Common myeloid progenitor, CD34-positive (primary cell): Measurements from ENCODE around the gene SLC25A19. TPM values are rescaled to one million over a fixed set of nuclear protein-coding genes. Genes with fewer than 3 reads are reported as not detected.
A peak's percentile ranks its signal among the peaks of the same experiment; 100 is the strongest.

ENCODE experiments used
- CTCF ChIA-PET: fragments of 350-600 bp; sonication (Branson Sonifier 250); formaldehyde crosslinking; loops from one replicate; lab custom pipeline; 2021; ENCODE audit warnings: antibody characterized with exemption; lab: Charles Lee
- POLR2A ChIA-PET: fragments of 350-600 bp; sonication (Branson Sonifier 250); formaldehyde crosslinking; loops from one replicate; lab custom pipeline; 2021; ENCODE audit warnings: antibody characterized with exemption; lab: Charles Lee
- DNase-seq, 3 donors: peaks; one replicate each; pipeline versions ENCODE4 v3.0.0 to v3.0.0-alpha.2; 2013
- H3K27ac ChIP-seq, 2 experiments: 1 replicate in 1 of 2; 2 replicates in 1 of 2; pipeline ENCODE4 v1.7.0; 2013; ENCODE audit warnings: inconsistent platforms in 2 of 2, low read length in 2 of 2, mild to moderate bottlenecking in 2 of 2, low read depth in 1 of 2, moderate library complexity in 1 of 2; ENCODE audit not compliant: severe bottlenecking in 2 of 2, insufficient read depth in 1 of 2, poor library complexity in 1 of 2
- H3K27me3 ChIP-seq, 5 experiments: replicated peaks in 2 of 5; 1 replicate in 3 of 5; 2 replicates in 2 of 5; pipeline versions ENCODE4 v1.6.1 to v1.7.0; 2013; ENCODE audit warnings: low read length in 4 of 5, mild to moderate bottlenecking in 2 of 5, moderate library complexity in 2 of 5, inconsistent platforms in 1 of 5; ENCODE audit not compliant: insufficient read depth in 5 of 5, control insufficient read depth in 4 of 5
- H3K36me3 ChIP-seq, 4 experiments: 1 replicate in 2 of 4; 2 replicates in 2 of 4; pipeline versions ENCODE4 v1.6.1 to v1.7.0; 2013; ENCODE audit warnings: low read length in 3 of 4, control low read depth in 1 of 4, mild to moderate bottlenecking in 1 of 4; ENCODE audit not compliant: control insufficient read depth in 4 of 4, insufficient read depth in 4 of 4
- H3K4me1 ChIP-seq, 4 experiments: 1 replicate in 3 of 4; 2 replicates in 1 of 4; pipeline versions ENCODE4 v1.6.1 to v1.7.1; 2013; ENCODE audit warnings: low read length in 3 of 4, mild to moderate bottlenecking in 3 of 4, control low read depth in 1 of 4, inconsistent platforms in 1 of 4, moderate library complexity in 1 of 4; ENCODE audit not compliant: control insufficient read depth in 4 of 4, insufficient read depth in 4 of 4; ENCODE audit errors: control extremely low read depth in 1 of 4
- H3K4me3 ChIP-seq, 7 experiments: 1 replicate in 4 of 7; 2 replicates in 3 of 7; pipeline versions ENCODE4 v1.5.1 to v1.7.0; 2013; ENCODE audit warnings: mild to moderate bottlenecking in 7 of 7, low read length in 6 of 7, moderate library complexity in 6 of 7, inconsistent platforms in 2 of 7, low read depth in 2 of 7, control low read depth in 1 of 7; ENCODE audit not compliant: insufficient read depth in 4 of 7, control insufficient read depth in 1 of 7; ENCODE audit errors: extremely low read depth in 1 of 7
- H3K9me3 ChIP-seq, 5 experiments: 1 replicate in 4 of 5; 2 replicates in 1 of 5; pipeline versions ENCODE4 v1.6.1 to v1.7.1; 2013; ENCODE audit warnings: low read length in 4 of 5, mild to moderate bottlenecking in 2 of 5, inconsistent platforms in 1 of 5, low read depth in 1 of 5, moderate library complexity in 1 of 5; ENCODE audit not compliant: control insufficient read depth in 4 of 5, insufficient read depth in 2 of 5; ENCODE audit errors: control extremely low read depth in 1 of 5
- WGBS: methylation state at CpG from one replicate; pipeline ENCODE4 v1.1.5; 2013; ENCODE audit not compliant: insufficient coverage; 5-methylcytosine and 5-hydroxymethylcytosine counted together
- polyA plus RNA-seq: library from polyadenylated mRNA; unstranded; fragments of 120-200 nt; gene quantifications from one replicate; pipeline ENCODE4 v1.2.1, GENCODE V29; 2013

SLC25A19 gene
- polyA plus RNA-seq, result 15.2 TPM

DNA sequence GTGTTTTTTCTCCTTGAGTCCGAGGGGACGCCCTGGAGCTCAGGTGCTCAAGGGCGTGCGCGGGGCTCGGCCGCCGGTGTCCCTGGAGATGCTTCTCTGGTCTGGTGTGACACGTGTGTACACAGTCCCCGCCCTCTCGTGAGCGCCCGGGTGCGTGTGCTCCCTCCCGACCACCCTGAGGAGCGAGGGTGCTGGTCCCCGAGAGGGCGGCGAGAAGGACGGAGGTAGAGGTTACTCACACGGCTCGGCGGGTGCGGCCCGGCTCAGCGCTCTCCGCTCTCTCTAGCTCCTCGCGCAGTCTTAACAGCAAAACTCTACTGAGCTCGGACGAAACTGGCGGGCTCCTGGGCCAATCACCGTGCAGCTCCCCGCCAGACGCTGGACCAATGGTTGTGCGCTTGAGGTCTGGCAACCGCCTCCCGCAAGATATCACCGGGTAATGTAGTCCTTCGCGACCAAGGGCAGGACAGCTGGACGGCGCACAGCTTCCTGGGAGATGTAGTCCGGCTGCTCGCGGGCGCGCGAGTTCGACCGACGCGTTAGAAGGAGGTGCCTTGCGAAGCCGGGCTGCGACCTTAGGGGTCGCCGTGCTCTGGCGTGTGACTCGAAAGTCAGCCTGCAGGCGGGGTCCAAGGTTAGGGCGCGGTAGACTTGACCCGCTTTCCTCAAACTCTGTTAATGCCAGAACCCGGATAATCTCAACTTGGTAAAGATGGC, at the start of gene SLC25A19:
TSS of gene SLC25A19 (minus strand) at position 319 of the 717 bp plus-strand sequence. CDS start 2,669 bp downstream, outside the sequence.
- Histone ChIP-seq H3K4me3 (peak within 1 kb of the TSS; percentile 80 to 98 (median 94)), H3K9me3 (no peaks in the 10 kb centered on the region), H3K4me1 (peaks cover 8 to 34% (median 17%) of the 10 kb centered on the region in 4 experiments), H3K36me3 (peaks cover 5 to 27% (median 15%) of the 10 kb centered on the region in 4 experiments), H3K27me3 (no peaks in the 10 kb centered on the region), H3K27ac (peak within 1 kb of the TSS; percentile 94 to 98)
- 0% methylated on average over 64 of the region's 65 CpGs for WGBS
- POLR2A ChIA-PET, result interaction anchor here (0.9 to 1.9 kb wide), 6 partner anchors 11 to 98 kb away, joined by 3 to 13 read pairs (median 4); partner anchors contain the start of genes GGA3, MIF4GD and MRPS7
- CTCF ChIA-PET, result interaction anchor here (0.7 to 4.2 kb wide), 21 partner anchors 18 to 460 kb away, joined by 3 to 34 read pairs (median 4); partner anchors contain the start of genes GRB2 and MIF4GD
- peak; percentile 99 to 100 (median 99) for DNase-seq

DNA sequence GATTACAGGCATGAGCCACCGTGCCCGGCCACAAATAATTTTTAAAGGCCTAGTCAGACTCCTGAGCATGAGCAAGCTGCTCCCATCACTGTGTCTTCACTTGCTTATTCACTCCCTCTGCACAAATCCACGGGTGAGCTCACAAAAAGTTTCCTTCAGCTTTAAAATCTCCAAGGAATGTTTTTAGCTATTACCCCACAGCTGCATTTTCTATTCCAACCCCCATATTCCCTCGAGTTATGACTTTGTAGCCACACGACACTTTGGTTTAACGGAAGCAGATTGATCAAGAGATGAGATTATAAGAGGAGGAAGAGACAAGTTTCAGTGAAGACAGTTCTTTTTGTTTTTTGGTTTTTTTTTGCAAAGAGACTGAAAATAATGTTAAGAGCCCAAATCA, 49.1 kb upstream of the SLC25A19 start:
- H3K4me3 ChIP-seq, result peak overlapping the region in 6 of 7 experiments; percentile 22 to 50 (median 42)
- H3K36me3 ChIP-seq, result peaks cover 0 to 6% (median 0%) of the 10 kb centered on the region in 4 experiments
- H3K9me3 ChIP-seq, result no peaks in the 10 kb centered on the region
- H3K27me3 ChIP-seq, result no peaks in the 10 kb centered on the region
- peak overlapping the region; percentile 18 to 82 for H3K27ac ChIP-seq
- ChIA-PET POLR2A (interaction anchor here (0.8 to 1.0 kb wide), 2 partner anchors 12 to 42 kb away, joined by 4 to 8 read pairs; no protein-coding TSS in a partner anchor), CTCF (interaction anchor here (0.6 to 4.1 kb wide), 4 partner anchors 11 to 16 kb away, joined by 3 to 32 read pairs (median 8); no protein-coding TSS in a partner anchor)
- DNase-seq, result peak in 2 of 3 donors; percentile 64 to 74
- 17% methylated on average over 6 of the region's 6 CpGs for WGBS
- peaks cover 38 to 90% (median 80%) of the 10 kb centered on the region in 4 experiments for H3K4me1 ChIP-seq

DNA sequence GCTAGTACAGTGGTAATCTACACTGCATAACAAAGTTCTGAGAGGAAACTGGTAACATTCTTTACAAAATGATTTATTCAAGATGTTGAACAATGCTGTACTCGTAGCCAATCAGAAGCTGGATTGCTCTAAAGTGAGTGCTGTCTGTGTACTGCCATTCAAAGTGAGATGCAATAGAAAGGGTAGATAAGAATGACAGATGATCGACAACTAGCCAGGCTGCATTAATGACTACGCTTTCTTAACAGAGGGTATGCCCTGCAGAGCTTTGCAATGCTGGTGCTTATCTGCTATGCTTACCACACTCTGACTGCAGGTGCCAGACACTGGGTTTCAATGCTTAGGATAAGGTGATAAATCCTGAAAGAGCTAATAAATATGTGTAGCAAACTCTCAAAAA, 46.1 kb upstream of the SLC25A19 start:
- DNase-seq, result peak in 2 of 3 donors; percentile 19 to 45
- Histone ChIP-seq H3K27ac (no peak overlapping the region), H3K4me1 (peaks cover 24 to 74% (median 58%) of the 10 kb centered on the region in 4 experiments), H3K9me3 (no peaks in the 10 kb centered on the region), H3K36me3 (peaks cover 4 to 26% (median 9%) of the 10 kb centered on the region in 4 experiments), H3K27me3 (no peaks in the 10 kb centered on the region), H3K4me3 (peak overlapping the region in 1 of 7 experiments; percentile 9)
- ChIA-PET CTCF (interaction anchor here (1.0 to 4.1 kb wide), 6 partner anchors 9 to 64 kb away, joined by 3 to 32 read pairs (median 6); partner anchors contain the start of gene MIF4GD), POLR2A (interaction anchor here (2.2 kb wide), 1 partner anchor 9 kb away, joined by 6 read pairs; no protein-coding TSS in a partner anchor)
- WGBS, result 78% methylated on average over 3 of the region's 3 CpGs

DNA sequence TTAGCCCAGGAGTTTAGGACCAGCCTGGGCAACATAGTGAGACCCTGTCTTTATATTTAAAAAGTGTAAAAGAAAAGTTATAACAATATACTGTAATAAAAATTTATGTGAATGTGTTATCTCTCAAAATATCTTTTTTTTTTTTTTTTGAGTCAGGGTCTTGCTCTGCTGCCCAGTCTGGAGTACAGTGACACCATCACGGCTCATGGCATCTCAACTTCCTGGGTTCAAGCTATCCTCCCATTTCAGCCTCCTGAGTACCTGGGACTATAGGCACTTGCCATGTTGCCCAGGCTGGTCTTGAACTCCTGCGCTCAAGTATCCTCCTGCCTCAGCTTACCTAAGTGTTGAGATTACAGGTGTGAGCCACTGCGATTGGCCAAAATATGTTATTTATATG, 45.5 kb upstream of the SLC25A19 start:
- ChIA-PET CTCF (interaction anchor here (1.8 to 4.1 kb wide), 3 partner anchors 9 to 64 kb away, joined by 4 to 32 read pairs (median 7); partner anchors contain the start of gene MIF4GD), POLR2A (no interaction called here)
- Histone ChIP-seq H3K4me3 (no peak overlapping the region), H3K36me3 (peaks cover 4 to 27% (median 9%) of the 10 kb centered on the region in 4 experiments), H3K27ac (no peak overlapping the region), H3K27me3 (no peaks in the 10 kb centered on the region), H3K4me1 (peaks cover 19 to 72% (median 55%) of the 10 kb centered on the region in 4 experiments), H3K9me3 (no peaks in the 10 kb centered on the region)
- DNase-seq, result no peak
- WGBS, result 100% methylated on average over 1 of the region's 3 CpGs

DNA sequence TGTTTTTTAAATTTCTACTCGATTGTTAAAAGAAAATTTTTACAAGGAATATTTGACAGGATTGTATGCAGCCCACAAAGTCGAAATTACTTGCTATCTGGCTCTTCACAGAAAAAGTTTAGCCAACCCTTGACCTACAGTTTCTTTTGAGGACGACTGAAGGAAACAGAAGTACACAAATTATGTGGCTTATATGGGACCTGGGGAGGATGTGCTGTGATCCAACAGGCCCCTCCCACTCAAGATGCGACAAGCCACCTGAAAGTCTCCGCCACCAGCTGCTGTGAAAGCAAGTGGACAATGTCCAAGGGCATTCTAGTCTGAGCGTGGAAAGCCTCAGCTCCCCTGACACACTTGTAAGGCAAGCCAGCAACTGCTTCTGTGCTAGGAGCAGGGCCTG, 42.4 kb upstream of the SLC25A19 start:
- H3K27ac ChIP-seq, result peak overlapping the region in 1 of 2 experiments; percentile 11
- H3K9me3 ChIP-seq, result no peaks in the 10 kb centered on the region
- 96% methylated on average over 4 of the region's 6 CpGs for WGBS
- H3K4me1 ChIP-seq, result peaks cover 13 to 70% (median 50%) of the 10 kb centered on the region in 4 experiments
- peaks cover 4 to 34% (median 9%) of the 10 kb centered on the region in 4 experiments for H3K36me3 ChIP-seq
- no peak for DNase-seq
- ChIA-PET CTCF (interaction anchor here (0.8 to 1.2 kb wide), 5 partner anchors 18 to 82 kb away, joined by 3 to 5 read pairs (median 3); no protein-coding TSS in a partner anchor), POLR2A (no interaction called here)
- no peak overlapping the region for H3K4me3 ChIP-seq
- H3K27me3 ChIP-seq, result no peaks in the 10 kb centered on the region

DNA sequence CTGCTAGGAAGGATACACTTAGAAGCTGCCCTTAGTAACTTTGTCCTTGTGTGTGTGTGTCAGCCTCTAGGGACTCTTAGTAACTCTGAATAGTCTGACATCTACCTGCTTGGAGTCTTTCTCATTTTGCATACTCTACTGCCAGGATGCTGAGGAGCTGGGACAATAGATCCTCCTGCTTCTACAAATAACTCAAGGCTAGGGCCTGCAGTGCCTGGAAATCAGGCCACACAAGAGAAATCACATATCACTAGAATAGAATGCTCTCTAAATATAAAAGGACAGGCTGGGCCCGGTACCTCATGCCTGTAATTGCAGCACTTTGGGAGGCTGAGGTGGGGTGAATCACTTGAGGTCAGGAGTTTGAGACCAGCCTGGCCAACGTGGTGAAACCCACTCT, 38.5 kb upstream of the SLC25A19 start:
- Histone ChIP-seq H3K36me3 (peaks cover 4 to 47% (median 9%) of the 10 kb centered on the region in 4 experiments), H3K9me3 (no peaks in the 10 kb centered on the region), H3K27ac (peak overlapping the region in 1 of 2 experiments; percentile 51), H3K4me3 (no peak overlapping the region), H3K27me3 (no peaks in the 10 kb centered on the region), H3K4me1 (peaks cover 19 to 74% (median 57%) of the 10 kb centered on the region in 4 experiments)
- POLR2A ChIA-PET, result interaction anchor here (0.6 kb wide), 1 partner anchor 66 kb away, joined by 4 read pairs; no protein-coding TSS in a partner anchor
- no peak for DNase-seq
- CTCF ChIA-PET, result interaction anchor here (1.2 to 4.6 kb wide), 2 partner anchors 9 to 17 kb away, joined by 3 to 32 read pairs; no protein-coding TSS in a partner anchor
- WGBS, result no CpG with 5 or more reads among the region's 2 CpGs
